GM12872 (cell line): ENCODE results near the gene SPEN.

ENCODE experiments used
- TF ChIP-seq, protein P1 (sequence below): IDR thresholded peaks from 3 replicates; pipeline ENCODE4 v1.5.1; 2011; ENCODE audit warnings: low read depth, mild to moderate bottlenecking, low read length, moderate library complexity; ENCODE audit not compliant: insufficient read depth

SPEN gene

GRCh38 chr1:15975805-15976680 lies 128.5 kb downstream of the SPEN start, which contains the start of gene ZBTB17:
Gene ZBTB17 (minus strand): TSS chr1:15976101. CDS start chr1:15948495, 27,606 bp downstream.
- TF ChIP-seq, protein P1, sequence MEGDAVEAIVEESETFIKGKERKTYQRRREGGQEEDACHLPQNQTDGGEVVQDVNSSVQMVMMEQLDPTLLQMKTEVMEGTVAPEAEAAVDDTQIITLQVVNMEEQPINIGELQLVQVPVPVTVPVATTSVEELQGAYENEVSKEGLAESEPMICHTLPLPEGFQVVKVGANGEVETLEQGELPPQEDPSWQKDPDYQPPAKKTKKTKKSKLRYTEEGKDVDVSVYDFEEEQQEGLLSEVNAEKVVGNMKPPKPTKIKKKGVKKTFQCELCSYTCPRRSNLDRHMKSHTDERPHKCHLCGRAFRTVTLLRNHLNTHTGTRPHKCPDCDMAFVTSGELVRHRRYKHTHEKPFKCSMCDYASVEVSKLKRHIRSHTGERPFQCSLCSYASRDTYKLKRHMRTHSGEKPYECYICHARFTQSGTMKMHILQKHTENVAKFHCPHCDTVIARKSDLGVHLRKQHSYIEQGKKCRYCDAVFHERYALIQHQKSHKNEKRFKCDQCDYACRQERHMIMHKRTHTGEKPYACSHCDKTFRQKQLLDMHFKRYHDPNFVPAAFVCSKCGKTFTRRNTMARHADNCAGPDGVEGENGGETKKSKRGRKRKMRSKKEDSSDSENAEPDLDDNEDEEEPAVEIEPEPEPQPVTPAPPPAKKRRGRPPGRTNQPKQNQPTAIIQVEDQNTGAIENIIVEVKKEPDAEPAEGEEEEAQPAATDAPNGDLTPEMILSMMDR = no peak

GRCh38 chr1:15981679-15982078 lies 134.2 kb downstream of the SPEN start:
- TF ChIP-seq, protein P1 = no peak

GRCh38 chr1:15983275-15983674 lies 135.8 kb downstream of the SPEN start:
- TF ChIP-seq, protein P1 = no peak

- TF ChIP-seq, protein P1 = no peak
These were observed 138.2 kb downstream of the SPEN start for GRCh38 chr1:15985611-15986297.

GRCh38 chr1:15988856-15989736 lies 141.6 kb downstream of the SPEN start:
- TF ChIP-seq, protein P1 = no peak

- TF ChIP-seq, protein P1 = no peak
These were observed 142.3 kb downstream of the SPEN start for GRCh38 chr1:15989776-15990175.
